GM12878 (cell line): ENCODE measurements around the gene DIP2B. TPM values are rescaled to one million over a fixed set of nuclear protein-coding genes. Genes with fewer than 3 reads are reported as not detected.

Source experiments
- ATAC-seq: fragments of 200-7000 bp; cut with Tn5 transposase; 3 replicates; pipeline ENCODE4 v1.9.1; 2020; ENCODE audit warnings: mild to moderate bottlenecking, moderate library complexity
- BruUV-seq: library from RNA; stranded (reverse); fragments of 400-500 nt; replicated peaks from 2 replicates; lab custom pipeline; 2021; lab: Mats Ljungman, UMichigan
- CTCF ChIA-PET: fragments of 300-600 bp; sonication (Branson Sonifier 250); formaldehyde crosslinking; extraction: SDS; loops from one replicate; lab custom pipeline; 2021; ENCODE audit warnings: inconsistent platforms; lab: Yijun Ruan, JAX
- POLR2A ChIA-PET: fragments of 350-600 bp; formaldehyde crosslinking; extraction: SDS; loops from one replicate; lab custom pipeline; 2021; ENCODE audit warnings: inconsistent platforms; lab: Charles Lee
- RAD21 ChIA-PET: fragments of 300-600 bp; sonication (Branson Sonifier 250); formaldehyde crosslinking; loops from one replicate; lab custom pipeline; 2023; ENCODE audit warnings: antibody characterized with exemption; ENCODE audit not compliant: unreplicated experiment; lab: Charles Lee
- SMC1A ChIA-PET: fragments of 300-600 bp; sonication (Branson Sonifier 250); formaldehyde crosslinking; loops from one replicate; lab custom pipeline; 2023; ENCODE audit not compliant: unreplicated experiment, uncharacterized antibody; lab: Charles Lee
- DNase-seq: peaks from one replicate; pipeline ENCODE4 v3.0.0-alpha.2; 2011; ENCODE audit warnings: low read depth, low spot score
- FAIRE-seq: peaks from 3 replicates; lab custom pipeline; 2011; peaks lifted over from hg19 to GRCh38; lab: Jason Lieb, UNC
- H2AFZ ChIP-seq: 2 replicates; pipeline ENCODE4 v1.6.0; 2011; ENCODE audit warnings: low read depth, low read length, control low read depth; ENCODE audit not compliant: control insufficient read depth
- H3K27ac ChIP-seq: 2 replicates; pipeline ENCODE4 v1.5.1; 2011; ENCODE audit warnings: control low read depth; ENCODE audit not compliant: control insufficient read depth, insufficient read depth
- H3K27me3 ChIP-seq, 2 experiments: replicated peaks in 1 of 2; 2 replicates each; pipeline versions ENCODE4 v1.6.0 to v1.6.1; 2011; ENCODE audit warnings: low read length in 1 of 2; ENCODE audit not compliant: control insufficient read depth in 2 of 2, insufficient read depth in 2 of 2
- H3K36me3 ChIP-seq, 2 experiments: 2 replicates each; pipeline ENCODE4 v1.5.1; 2011; ENCODE audit warnings: low read length in 1 of 2; ENCODE audit not compliant: control insufficient read depth in 2 of 2, insufficient read depth in 2 of 2
- H3K4me1 ChIP-seq: 2 replicates; pipeline ENCODE4 v1.6.1; 2011; ENCODE audit warnings: mild to moderate bottlenecking, low read length, moderate library complexity, mixed read lengths; ENCODE audit not compliant: control insufficient read depth, insufficient read depth
- H3K4me2 ChIP-seq: 2 replicates; pipeline ENCODE4 v1.6.0; 2011; ENCODE audit warnings: control low read depth; ENCODE audit not compliant: control insufficient read depth, insufficient read depth
- H3K4me3 ChIP-seq: fragments of 200-600 bp; sonication (generic); 2 replicates; pipeline ENCODE4 v1.5.1; 2016
- H3K79me2 ChIP-seq: 2 replicates; pipeline ENCODE4 v1.6.0; 2011; ENCODE audit warnings: low read length; ENCODE audit not compliant: control insufficient read depth, insufficient read depth
- H3K9ac ChIP-seq: 2 replicates; pipeline ENCODE4 v1.8.0; 2011; ENCODE audit warnings: low read length, control low read depth, mixed read lengths; ENCODE audit not compliant: control insufficient read depth, insufficient read depth
- H3K9me3 ChIP-seq: replicated peaks from 3 replicates; pipeline ENCODE4 v1.5.1; 2011; ENCODE audit warnings: mild to moderate bottlenecking, low read length; ENCODE audit not compliant: control insufficient read depth, insufficient read depth
- H4K20me1 ChIP-seq: 2 replicates; pipeline ENCODE4 v1.6.0; 2011; ENCODE audit not compliant: control insufficient read depth, insufficient read depth
- HCFC1 ChIP-seq: fragments of 150-350 bp; IDR thresholded peaks from 2 replicates; pipeline ENCODE4 v1.6.1; 2014; ENCODE audit warnings: low read length
- IRF3 ChIP-seq: fragments of 450-650 bp; IDR thresholded peaks from 2 replicates; pipeline ENCODE4 v1.6.1; 2014; ENCODE audit warnings: mild to moderate bottlenecking
- NR2C1 ChIP-seq: fragments of 450-650 bp; IDR thresholded peaks from 2 replicates; pipeline ENCODE4 v1.6.1; 2017; ENCODE audit warnings: antibody characterized with exemption, mild to moderate bottlenecking, moderate library complexity
- RAD51 ChIP-seq: fragments of 450-650 bp; IDR thresholded peaks from 2 replicates; pipeline ENCODE4 v1.6.1; 2016; ENCODE audit warnings: moderate library complexity, mild to moderate bottlenecking, inconsistent platforms
- STAT3 ChIP-seq: IDR thresholded peaks from 2 replicates; pipeline ENCODE4 v1.6.1; 2011; ENCODE audit warnings: low read depth, low read length, improper control_type of control experiment
- TAF1 ChIP-seq: IDR thresholded peaks from 2 replicates; pipeline ENCODE4 v1.6.1; 2011; ENCODE audit warnings: mild to moderate bottlenecking, low read depth, low read length, borderline replicate concordance
- TCF3 ChIP-seq: IDR thresholded peaks from 2 replicates; pipeline ENCODE4 v1.6.1; 2012; ENCODE audit warnings: low read depth, mild to moderate bottlenecking, low read length, borderline replicate concordance; ENCODE audit not compliant: insufficient read depth
- ZNF207 ChIP-seq: fragments of 450-650 bp; IDR thresholded peaks from 2 replicates; pipeline ENCODE4 v1.6.1; 2014; ENCODE audit warnings: antibody characterized with exemption, mild to moderate bottlenecking, borderline replicate concordance
- WGBS: methylation state at CpG from one replicate; pipeline ENCODE4 v1.1.6; 2016; ENCODE audit warnings: low lambda C conversion rate; ENCODE audit not compliant: insufficient replicate concordance, insufficient coverage; ENCODE audit errors: missing lambda C conversion rate; 5-methylcytosine and 5-hydroxymethylcytosine counted together
- in situ Hi-C: fragments of 300-500 bp; cut with MboI; formaldehyde crosslinking; loops from 9 replicates; pipeline ENCODE4 v1.14.3; 2018; ENCODE audit warnings: mixed read lengths
- intact Hi-C: fragments of 100-400 bp; cut with micrococcal nuclease; formaldehyde crosslinking; loops from one replicate; pipeline ENCODE4 v1.14.2; 2022; ENCODE audit not compliant: unreplicated experiment
- polyA plus RNA-seq, 11 experiments: library from polyadenylated mRNA; depleted of rRNA in 4 of 11; unstranded in 6 of 11; stranded (reverse) in 5 of 11; fragments of >200 nt; fragmentation: Nextera tagmentation in 4 of 11; fragmentation: Illumina TruSeq in 1 of 11; extraction: Ambion mirVana in 4 of 11; extraction: Trizol in 1 of 11; gene quantifications; 1 replicate in 1 of 11; 2 replicates in 10 of 11; pipeline versions ENCODE4 v1.2.1 to v1.2.3, GENCODE V29; 2011 to 2016; ENCODE audit warnings: inconsistent platforms in 2 of 11, missing spikeins in 2 of 11, low read depth in 1 of 11
- total RNA-seq, 4 experiments: library from RNA; depleted of rRNA in 3 of 4; stranded (reverse); fragments of >200 nt in 3 of 4; fragmentation: Illumina TruSeq in 1 of 4; extraction: Trizol in 1 of 4; gene quantifications; 2 replicates each; pipeline versions ENCODE4 v1.2.1 to v1.2.3, GENCODE V29; 2013 to 2021

Gene DIP2B
- total and polyA plus RNA-seq, 10 of the 15 experiments (the other 5 are each of a cell fraction or from before 2014, with no cell fraction given) = 4.5 to 30.0 (median 18.6) TPM

- intact Hi-C loops (no loop called here), in situ Hi-C loops (no loop called here)
- Histone ChIP-seq H2AFZ (no peak overlapping the region), H3K79me2 (peaks cover 3% of the 10 kb centered on the region), H3K36me3 (no peaks in the 10 kb centered on the region), H3K27me3 (no peaks in the 10 kb centered on the region), H4K20me1 (no peaks in the 10 kb centered on the region), H3K9me3 (no peaks in the 10 kb centered on the region), H3K9ac (no peak overlapping the region), H3K27ac (peak overlapping the region; percentile 35), H3K4me2 (no peak overlapping the region), H3K4me1 (peaks cover 40% of the 10 kb centered on the region), H3K4me3 (no peak overlapping the region)
- BruUV-seq = no TSS peak
- POLR2A ChIA-PET = interaction anchor here (0.5 to 1.2 kb wide), 5 partner anchors 24 to 962 kb away, joined by 3 to 7 read pairs (median 4); no protein-coding TSS in a partner anchor
- CTCF ChIA-PET = interaction anchor here (1.2 to 7.2 kb wide), 4 partner anchors 24 to 158 kb away, joined by 7 to 76 read pairs (median 11); partner anchors contain the start of genes ATF1 and DIP2B
- FAIRE-seq (no peak), ATAC-seq (no peak), DNase-seq (no peak)
- TF ChIP-seq IRF3 = no peak
- no peak for TF ChIP-seq ZNF207
- no peak for TF ChIP-seq NR2C1
- no peak for TF ChIP-seq TAF1
- TF ChIP-seq RAD51 = no peak
- no peak for TF ChIP-seq STAT3
- no peak for TF ChIP-seq HCFC1
- no peak for TF ChIP-seq TCF3
- 96% methylated on average over 5 of the region's 5 CpGs for WGBS
- SMC1A ChIA-PET = interaction anchor here (0.8 to 2.0 kb wide), 12 partner anchors 14 to 426 kb away, joined by 3 to 15 read pairs (median 5); partner anchors contain the start of genes ATF1 and DIP2B
- RAD21 ChIA-PET = interaction anchor here (0.6 to 3.8 kb wide), 7 partner anchors 23 to 418 kb away, joined by 3 to 42 read pairs (median 3); partner anchors contain the start of gene DIP2B
Measured at GRCh38 chr12:50665170-50665569, 160.4 kb downstream of the DIP2B start.
